SK-N-MC (cell line): ENCODE results near the gene RASD1.

Experiments
- EZH2 ChIP-seq: fragments of 200-600 bp; sonication (generic); IDR thresholded peaks from one replicate; pipeline ENCODE4 v1.6.1; 2017; ENCODE audit warnings: antibody characterized with exemption
- POLR2AphosphoS5 ChIP-seq: IDR thresholded peaks from 2 replicates; pipeline ENCODE4 v1.6.1; 2012; ENCODE audit warnings: mild to moderate bottlenecking, low read depth, low read length, borderline replicate concordance

DNA sequence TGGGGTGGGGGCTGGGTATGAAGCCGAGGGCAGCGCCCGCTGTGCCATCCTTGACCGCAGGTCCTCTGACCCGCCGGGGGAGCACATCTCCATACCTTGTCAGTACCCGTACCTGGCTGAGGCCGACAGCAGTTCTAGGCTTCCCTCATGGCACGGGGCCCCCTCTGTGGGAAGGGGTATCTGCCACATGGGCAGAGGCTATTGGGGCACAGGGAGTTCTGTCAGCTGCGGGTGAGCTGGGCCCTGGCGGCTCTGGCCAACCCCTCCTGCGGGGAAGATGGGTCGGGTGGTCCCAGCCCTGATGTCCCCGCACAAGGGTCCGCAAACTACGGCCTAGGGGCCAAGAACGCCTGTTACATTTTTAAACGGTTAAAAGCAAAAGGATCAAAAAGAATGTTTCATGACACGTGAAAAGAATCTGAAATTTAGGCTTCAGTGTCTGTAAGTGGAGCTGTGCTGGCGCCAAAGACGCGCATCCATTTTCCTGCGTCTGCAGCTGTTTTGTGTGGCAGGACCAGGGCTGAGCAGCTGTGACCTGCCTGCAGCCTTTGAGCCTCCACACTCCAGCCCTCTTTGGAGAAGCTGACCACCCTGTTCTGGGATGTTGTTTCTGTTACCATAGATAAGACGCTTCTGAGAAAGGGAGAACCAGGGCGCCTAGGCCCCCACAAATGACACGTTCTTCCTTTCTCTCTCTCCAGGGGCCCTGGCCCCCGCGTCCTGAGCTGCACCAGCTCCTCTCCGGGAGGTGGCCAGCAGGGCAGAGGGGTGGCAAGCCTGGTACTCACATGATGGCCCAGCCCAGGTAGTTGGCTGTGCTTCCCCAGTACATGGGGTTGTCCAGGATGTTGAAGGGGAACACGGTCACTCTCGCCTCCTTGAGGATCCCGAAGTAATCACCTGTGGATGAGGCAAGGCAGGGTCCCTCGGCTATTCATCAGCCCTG lies 12.7 kb upstream of the RASD1 start:
- no peak for TF ChIP-seq EZH2
- no peak for TF ChIP-seq POLR2AphosphoS5
